ENCODE results near the gene GRIK4. TPM values are rescaled to one million over a fixed set of nuclear protein-coding genes. Genes with fewer than 3 reads are reported as not detected.

The GRIK4 gene
- polyA plus RNA-seq, 1 of the 3 experiments (the other 2 are of a cell fraction): 0.03 TPM

GRCh38 chr11:120608760-120609211 is 97.2 kb downstream of the GRIK4 start:
- POLR2A ChIA-PET: no interaction called here

GRCh38 chr11:120610111-120610510 is 98.6 kb downstream of the GRIK4 start:
- no peaks in the 10 kb centered on the region for H3K9me3 ChIP-seq
- no peak for DNase-seq
- no peak overlapping the region for H3K4me2 ChIP-seq
- 59% methylated on average over 7 of the region's 8 CpGs for WGBS (ENCODE audit: low lambda C conversion rate)
- H4K20me1 ChIP-seq (ENCODE audit: insufficient read depth): no peaks in the 10 kb centered on the region
- TF ChIP-seq GABPA (IDR thresholded peaks at IDR 0.05; ENCODE audit: low read depth) (no peak), MAX (IDR thresholded peaks at IDR 0.05; ENCODE audit: low read depth) (no peak)
- no peak overlapping the region for H3K4me3 ChIP-seq (ENCODE audit: low read depth in 2 of 2, low read length in 1 of 2)
- POLR2A ChIA-PET: no interaction called here
- H3F3A ChIP-seq (replicated peaks; ENCODE audit: insufficient read depth): no peaks in the 10 kb centered on the region
- H3K27ac ChIP-seq (ENCODE audit: low read depth in 2 of 2, low read length in 1 of 2): no peak overlapping the region
- CTCF ChIA-PET: no interaction called here
- H3K9me2 ChIP-seq: no peaks in the 10 kb centered on the region
- H2AFZ ChIP-seq (ENCODE audit: low read depth): no peak overlapping the region
- no peaks in the 10 kb centered on the region for H3K27me3 ChIP-seq (ENCODE audit: insufficient read depth)
- no peaks in the 10 kb centered on the region for H3K79me2 ChIP-seq (ENCODE audit: insufficient read depth)
- H3K9ac ChIP-seq: no peak overlapping the region
- H3K36me3 ChIP-seq (replicated peaks in 1 of 2; ENCODE audit: control insufficient read depth in 1 of 2, insufficient read depth in 2 of 2, low read length in 1 of 2): no peaks in the 10 kb centered on the region
- H3K4me1 ChIP-seq (ENCODE audit: control insufficient read depth in 1 of 2, insufficient read depth in 2 of 2, low read depth in 1 of 2, low read length in 1 of 2): peaks cover 0 to 13% of the 10 kb centered on the region in 2 experiments; a peak in 1 of 4 replicates

More at GRCh38 chr11:120608760-120609211, 97.2 kb downstream of the GRIK4 start:
- Histone ChIP-seq H4K20me1 (ENCODE audit: insufficient read depth) (no peaks in the 10 kb centered on the region), H3K36me3 (replicated peaks in 1 of 2; ENCODE audit: control insufficient read depth in 1 of 2, insufficient read depth in 2 of 2, low read length in 1 of 2) (no peaks in the 10 kb centered on the region), H3K4me3 (ENCODE audit: low read depth in 2 of 2, low read length in 1 of 2) (no peak overlapping the region), H3K9ac (no peak overlapping the region), H3K4me2 (no peak overlapping the region), H3K79me2 (ENCODE audit: insufficient read depth) (no peaks in the 10 kb centered on the region), H3K9me3 (no peaks in the 10 kb centered on the region), H3F3A (replicated peaks; ENCODE audit: insufficient read depth) (no peaks in the 10 kb centered on the region), H3K9me2 (no peaks in the 10 kb centered on the region), H2AFZ (ENCODE audit: low read depth) (no peak overlapping the region), H3K27ac (ENCODE audit: low read depth in 2 of 2, low read length in 1 of 2) (no peak overlapping the region), H3K27me3 (ENCODE audit: insufficient read depth) (no peaks in the 10 kb centered on the region), H3K4me1 (ENCODE audit: control insufficient read depth in 1 of 2, insufficient read depth in 2 of 2, low read depth in 1 of 2, low read length in 1 of 2) (peaks cover 0 to 12% of the 10 kb centered on the region in 2 experiments; a peak in 1 of 4 replicates)
- DNase-seq: no peak
- TF ChIP-seq GATA2 (CRISPR knock-in tag; IDR thresholded peaks at IDR 0.05) (no peak), TCF12 (IDR thresholded peaks at IDR 0.05) (no peak), CTCF (IDR thresholded peaks at IDR 0.05) (no peak), IRF3 (IDR thresholded peaks at IDR 0.05; ENCODE audit: low read depth, low read length) (no peak), FOSL2 (IDR thresholded peaks at IDR 0.05; ENCODE audit: borderline replicate concordance, low read depth) (no peak), YY1 (IDR thresholded peaks at IDR 0.05; ENCODE audit: low read depth) (no peak)
- CTCF ChIA-PET: interaction anchor here (0.6 to 1.5 kb wide), 2 partner anchors 14 to 96 kb away, joined by 3 read pairs; no protein-coding TSS in a partner anchor
- 67% methylated on average over 3 of the region's 4 CpGs for WGBS (ENCODE audit: low lambda C conversion rate)

GRCh38 chr11:120611581-120611980 is 100.0 kb downstream of the GRIK4 start:
- H3K4me2 ChIP-seq: no peak overlapping the region
- H3K9me3 ChIP-seq: no peaks in the 10 kb centered on the region
- H2AFZ ChIP-seq (ENCODE audit: low read depth): no peak overlapping the region
- H3K79me2 ChIP-seq (ENCODE audit: insufficient read depth): no peaks in the 10 kb centered on the region
- ChIA-PET CTCF (interaction anchor here (0.7 kb wide), 1 partner anchor 10 kb away, joined by 3 read pairs; no protein-coding TSS in a partner anchor), POLR2A (no interaction called here)
- WGBS (ENCODE audit: low lambda C conversion rate): 68% methylated on average over 7 of the region's 7 CpGs
- no peak overlapping the region for H3K27ac ChIP-seq (ENCODE audit: low read depth in 2 of 2, low read length in 1 of 2)
- no peak overlapping the region for H3K4me3 ChIP-seq (ENCODE audit: low read depth in 2 of 2, low read length in 1 of 2)
- DNase-seq: no peak
- H4K20me1 ChIP-seq (ENCODE audit: insufficient read depth): no peaks in the 10 kb centered on the region
- H3K36me3 ChIP-seq (replicated peaks in 1 of 2; ENCODE audit: control insufficient read depth in 1 of 2, insufficient read depth in 2 of 2, low read length in 1 of 2): no peaks in the 10 kb centered on the region
- H3F3A ChIP-seq (replicated peaks; ENCODE audit: insufficient read depth): no peaks in the 10 kb centered on the region
- TF ChIP-seq EP300 (IDR thresholded peaks at IDR 0.05; ENCODE audit: borderline replicate concordance in 1 of 2, low read depth in 1 of 2, low read length in 1 of 2) (no peak), NRF1 (IDR thresholded peaks at IDR 0.05; ENCODE audit: low read depth, low read length) (no peak), FOSL2 (IDR thresholded peaks at IDR 0.05; ENCODE audit: borderline replicate concordance, low read depth) (no peak), YY1 (IDR thresholded peaks at IDR 0.05; ENCODE audit: low read depth) (no peak), RAD21 (IDR thresholded peaks at IDR 0.05; ENCODE audit: low read length) (no peak), ELF1 (IDR thresholded peaks at IDR 0.05) (no peak), USF1 (IDR thresholded peaks at IDR 0.05; ENCODE audit: borderline replicate concordance, low read depth) (no peak), TEAD4 (IDR thresholded peaks at IDR 0.05; ENCODE audit: borderline replicate concordance, insufficient read depth) (no peak), IRF3 (IDR thresholded peaks at IDR 0.05; ENCODE audit: low read depth, low read length) (no peak), RCOR1 (IDR thresholded peaks at IDR 0.05; ENCODE audit: low read length) (no peak), GATA2 (CRISPR knock-in tag; IDR thresholded peaks at IDR 0.05) (no peak)
- no peak overlapping the region for H3K9ac ChIP-seq
- peaks cover 0 to 13% of the 10 kb centered on the region in 2 experiments; a peak in 1 of 4 replicates for H3K4me1 ChIP-seq (ENCODE audit: control insufficient read depth in 1 of 2, insufficient read depth in 2 of 2, low read depth in 1 of 2, low read length in 1 of 2)
- no peaks in the 10 kb centered on the region for H3K9me2 ChIP-seq
- H3K27me3 ChIP-seq (ENCODE audit: insufficient read depth): no peaks in the 10 kb centered on the region

Measured in SK-N-SH (cell line).